Measurements from ENCODE around the gene PPP1R12C.

DNA sequence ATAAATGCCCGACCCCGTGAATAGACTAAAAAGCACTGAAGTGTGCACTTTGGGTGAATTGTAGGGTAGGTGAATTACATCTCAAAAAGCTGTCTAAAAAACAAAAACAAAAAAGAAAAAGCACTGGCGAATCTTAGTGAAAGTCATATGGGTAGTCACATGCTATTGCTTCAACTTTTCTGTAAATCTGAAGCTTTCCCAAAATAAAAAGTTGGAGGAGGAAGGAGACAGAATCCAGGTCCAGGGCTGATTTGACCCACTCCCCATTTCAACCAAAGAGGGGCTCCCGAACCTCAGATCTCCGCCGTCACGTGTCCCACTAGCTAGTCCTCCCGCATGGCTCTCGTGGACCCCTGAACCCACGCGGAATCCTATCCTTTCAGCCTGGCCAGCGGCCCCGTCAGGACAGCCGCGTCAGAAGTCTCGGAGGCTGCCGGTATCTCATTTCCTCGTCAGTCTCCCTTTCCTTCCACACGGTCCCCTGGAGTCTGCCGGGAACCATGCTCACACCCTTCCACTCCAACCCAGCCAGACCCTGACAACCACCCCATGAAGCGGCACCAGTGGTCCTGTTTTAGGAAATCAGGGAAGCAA lies 6.1 kb downstream of the PPP1R12C start:
- no peak for TF ChIP-seq POLR2A (IDR thresholded peaks at IDR 0.05; ENCODE audit: low read length)
- no peak for TF ChIP-seq GATA1 (IDR thresholded peaks at IDR 0.05; ENCODE audit: low read depth, low read length)
